Ureter (tissue), 1 donor: ENCODE results near the gene RNGTT. TPM values are rescaled to one million over a fixed set of nuclear protein-coding genes. Genes with fewer than 3 reads are reported as not detected.

Experiments
- DNase-seq: peaks from one replicate; pipeline ENCODE4 v3.0.0-alpha.2; 2020; ENCODE audit warnings: low spot score
- total RNA-seq: library from RNA; stranded (reverse); gene quantifications from one replicate; pipeline ENCODE4 v1.2.4, GENCODE V29; 2023
- donor health status: DM: yes; HTN: yes; CAD: no.

The RNGTT gene
- total RNA-seq, 1 donor from 2014 or later = 14.9 TPM

DNA sequence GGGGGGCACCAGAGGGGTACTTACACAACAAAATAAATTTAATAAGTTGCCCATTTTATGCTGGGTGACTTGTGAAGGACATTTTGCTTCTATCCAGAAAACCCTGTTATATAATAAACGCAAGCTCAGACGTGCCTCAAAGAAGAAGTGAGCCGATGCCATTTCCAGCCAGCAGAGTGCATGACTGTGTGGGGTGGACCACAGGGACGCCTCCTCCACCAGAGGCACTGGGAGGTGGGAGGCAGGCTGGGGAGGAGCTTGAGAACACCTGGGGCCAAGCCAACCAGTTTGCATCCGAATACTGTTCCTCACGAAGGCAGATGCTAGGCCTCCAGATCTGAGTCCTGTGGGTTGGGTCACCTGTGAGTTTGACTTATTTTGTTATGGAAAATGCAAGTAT lies 363.8 kb downstream of the RNGTT start:
- no peak for DNase-seq

DNA sequence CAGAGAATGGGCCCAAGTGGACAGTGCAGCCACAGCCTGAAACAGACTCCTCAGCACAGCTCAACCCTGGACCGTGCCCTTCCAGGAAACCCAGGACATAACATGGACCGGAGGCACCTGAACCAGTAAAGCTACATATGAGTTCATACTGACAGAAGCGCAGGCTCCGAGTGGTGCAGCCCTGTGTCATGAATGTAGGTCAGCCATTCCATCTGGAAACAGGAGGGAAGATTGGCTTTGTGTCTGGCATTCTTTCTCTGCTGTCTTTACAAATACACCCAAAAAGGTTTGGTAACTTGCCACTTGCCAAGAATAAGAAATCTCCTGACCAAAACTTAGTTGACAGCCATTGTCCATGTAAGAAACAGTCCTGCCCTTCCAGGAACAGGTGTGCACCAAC lies 366.6 kb downstream of the RNGTT start:
- no peak for DNase-seq

DNA sequence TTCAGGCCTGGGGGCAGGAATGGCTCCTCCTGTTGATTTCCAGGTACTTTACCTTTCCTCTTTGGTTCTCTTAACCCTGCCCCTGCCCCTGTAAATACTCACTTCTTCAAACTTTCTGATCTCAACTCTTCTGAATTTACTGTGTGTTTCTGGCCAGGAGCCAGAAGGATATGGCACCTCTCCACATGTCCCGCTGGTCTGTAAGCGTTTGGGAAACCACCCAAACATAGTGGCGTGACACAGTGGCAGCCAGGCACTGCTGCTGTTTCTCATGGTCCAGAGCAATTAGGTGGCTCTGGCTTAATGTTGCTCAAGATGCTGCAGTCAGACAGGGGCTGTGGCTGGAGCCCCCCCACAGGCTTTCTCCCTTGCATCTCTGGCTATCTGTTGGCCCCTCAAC lies 374.5 kb downstream of the RNGTT start:
- no peak for DNase-seq

DNA sequence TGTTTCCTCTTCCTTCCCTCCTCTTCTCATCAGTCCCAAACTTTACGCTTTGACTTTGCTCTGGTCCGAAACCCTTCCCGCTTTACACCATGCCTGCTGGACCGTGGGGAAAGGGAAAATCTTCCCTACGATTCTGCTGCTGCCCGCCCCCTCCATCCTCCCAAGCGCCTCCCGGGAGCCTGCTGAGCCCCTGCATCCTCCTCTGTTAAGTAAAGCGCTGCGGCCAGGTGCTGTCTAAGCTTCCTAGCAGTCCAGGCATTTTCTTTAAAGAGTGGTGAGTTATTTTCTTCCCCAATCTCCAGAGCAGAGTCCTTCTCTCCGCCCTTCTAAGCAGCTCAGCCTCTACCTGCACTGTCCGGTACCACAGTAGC lies 376.3 kb downstream of the RNGTT start:
- DNase-seq = no peak

DNA sequence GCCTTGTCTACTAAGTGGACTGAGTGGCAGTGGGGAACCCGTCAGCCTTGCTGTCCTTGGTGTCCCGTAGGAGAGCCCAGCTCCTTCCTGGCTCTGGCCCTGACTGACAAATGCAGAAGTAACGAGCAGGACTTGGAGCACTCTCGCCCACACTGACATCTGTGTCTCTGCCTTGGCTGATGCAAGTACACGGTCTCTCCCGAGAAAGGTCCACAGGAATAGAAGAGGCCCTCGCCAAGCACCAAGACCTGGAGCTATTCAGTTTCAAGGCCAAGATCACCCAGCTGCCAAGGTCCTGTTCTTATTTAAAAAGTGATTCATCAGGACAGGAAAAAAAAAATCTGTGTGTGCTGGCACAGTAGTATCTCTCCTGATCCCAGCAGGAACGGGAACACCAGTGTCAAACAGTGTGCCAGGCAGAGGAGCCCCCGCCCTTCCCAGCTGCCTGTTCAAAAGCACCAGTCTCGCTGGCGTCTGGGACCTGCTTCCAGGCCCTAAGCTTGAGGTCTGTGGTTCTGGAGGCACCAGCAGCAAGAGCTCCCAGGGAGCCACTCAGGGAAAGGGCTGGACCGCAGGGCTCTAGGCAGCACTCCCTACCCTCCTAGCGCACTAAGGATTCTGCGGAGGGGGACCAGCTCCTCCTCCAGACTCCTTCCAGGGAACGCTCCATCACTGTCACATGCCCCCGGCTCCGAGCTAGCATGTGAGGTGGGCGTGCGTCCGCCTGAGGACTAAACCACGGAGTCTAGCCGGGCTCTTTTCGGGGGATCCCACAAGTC lies 376.9 kb downstream of the RNGTT start:
- DNase-seq = no peak

DNA sequence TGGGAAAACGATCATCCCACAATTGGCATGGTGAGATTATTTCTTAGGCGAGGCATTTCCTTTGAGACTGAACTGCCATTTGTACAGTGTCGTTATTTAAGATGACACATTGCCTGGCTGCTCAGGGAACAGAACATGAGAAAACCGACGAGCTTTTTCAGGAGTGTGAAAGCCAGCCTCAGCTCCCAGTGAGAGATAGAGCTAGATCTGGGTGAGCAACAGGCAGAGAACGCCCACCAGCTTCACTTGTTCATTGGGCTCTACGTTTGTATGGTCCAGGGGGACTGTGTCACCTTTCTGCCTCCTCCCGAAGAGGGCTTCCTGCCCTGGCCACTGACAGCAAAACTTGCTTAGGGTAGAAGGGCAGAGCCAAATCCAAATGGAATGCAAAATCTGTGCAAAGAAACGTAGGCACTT lies 378.1 kb downstream of the RNGTT start:
- DNase-seq = no peak

DNA sequence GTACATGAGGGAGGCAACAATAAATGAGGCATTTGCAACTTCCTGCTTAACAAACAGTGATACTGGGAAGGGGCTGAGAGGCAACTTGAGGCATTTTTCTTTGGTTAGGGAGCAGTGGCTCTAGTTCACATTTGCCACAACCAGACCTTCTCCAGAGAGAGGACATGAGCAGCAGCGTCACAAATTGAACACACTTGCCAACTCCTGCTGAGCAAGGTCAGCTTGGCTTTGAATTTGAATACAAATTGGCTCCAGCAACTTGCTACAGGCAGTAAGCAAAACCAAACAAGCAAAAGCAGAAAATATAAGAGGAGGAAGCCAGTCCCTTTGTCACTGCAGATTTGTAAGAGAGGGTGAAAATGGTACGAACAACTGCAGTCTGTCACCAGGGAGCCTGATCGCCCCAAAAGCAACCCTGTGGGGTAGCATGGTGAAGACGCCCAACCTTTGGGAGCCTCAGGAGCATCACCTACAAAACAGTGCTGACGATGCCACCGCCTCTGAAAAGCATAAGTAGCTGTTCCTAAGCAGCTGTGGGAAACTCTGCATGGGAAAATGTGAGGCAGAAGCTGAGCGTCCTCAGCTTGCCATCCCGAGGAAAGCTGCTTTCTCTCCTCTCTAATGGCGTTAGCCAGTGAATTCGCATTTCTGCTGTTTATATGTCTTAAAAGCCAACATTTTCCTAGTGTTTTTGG lies 378.7 kb downstream of the RNGTT start:
- no peak for DNase-seq

DNA sequence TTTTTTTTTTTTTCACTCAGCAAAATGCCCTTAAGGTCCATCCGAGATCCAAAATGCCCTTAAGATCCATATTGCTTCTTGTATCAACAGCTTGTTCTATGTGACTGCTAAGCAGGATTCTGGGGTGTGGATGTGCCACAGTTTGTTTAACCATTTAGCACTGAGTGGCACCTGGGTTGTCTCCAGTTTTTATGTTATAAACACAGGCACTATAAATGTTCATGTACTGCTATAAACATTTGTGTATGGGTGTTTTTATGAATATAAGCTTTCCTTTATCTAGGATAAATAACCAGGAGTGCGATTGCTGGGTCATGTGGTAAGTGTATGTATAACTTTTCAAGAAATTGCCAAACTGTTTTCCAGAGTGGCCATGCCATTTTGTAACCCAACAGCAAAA lies 386.0 kb downstream of the RNGTT start:
- no peak for DNase-seq

DNA sequence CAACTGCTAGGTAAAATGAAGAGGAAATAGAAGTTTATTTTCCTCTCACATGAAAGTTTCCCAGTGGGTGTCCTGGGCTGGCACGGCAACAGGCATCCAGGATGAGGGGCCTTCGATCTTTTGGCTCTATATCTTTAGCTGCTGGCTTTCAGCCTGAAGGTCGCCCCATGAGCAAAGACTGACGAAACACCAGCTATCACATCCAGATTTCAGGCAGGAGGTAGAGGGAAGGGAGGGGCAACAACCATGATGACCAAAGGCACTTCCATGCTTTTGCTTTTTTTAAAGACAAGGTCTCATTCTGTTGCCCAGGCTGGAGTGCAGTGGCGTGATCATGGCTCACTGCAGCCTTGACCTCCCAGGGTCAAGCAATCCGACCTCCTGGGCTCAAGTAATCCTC lies 387.9 kb downstream of the RNGTT start:
- no peak for DNase-seq

DNA sequence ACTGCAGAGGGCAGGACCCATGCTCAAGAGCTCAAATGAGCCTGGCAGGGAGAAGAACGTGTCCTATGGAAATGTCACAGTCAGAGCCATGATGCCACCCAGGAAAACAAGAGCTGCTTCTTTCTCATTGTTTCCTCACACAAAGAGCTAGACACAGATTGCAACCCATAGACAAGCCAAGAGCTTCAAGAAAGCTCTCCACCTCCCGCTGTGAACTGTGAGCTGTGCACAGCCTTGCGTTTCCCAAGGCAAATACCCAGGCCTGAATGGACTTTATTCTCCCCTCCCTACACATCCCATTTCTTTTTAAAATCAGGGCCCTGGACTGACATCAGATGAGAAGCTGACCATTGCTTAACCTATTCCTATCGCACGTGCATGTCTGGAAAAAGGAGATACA lies 388.8 kb downstream of the RNGTT start:
- no peak for DNase-seq

DNA sequence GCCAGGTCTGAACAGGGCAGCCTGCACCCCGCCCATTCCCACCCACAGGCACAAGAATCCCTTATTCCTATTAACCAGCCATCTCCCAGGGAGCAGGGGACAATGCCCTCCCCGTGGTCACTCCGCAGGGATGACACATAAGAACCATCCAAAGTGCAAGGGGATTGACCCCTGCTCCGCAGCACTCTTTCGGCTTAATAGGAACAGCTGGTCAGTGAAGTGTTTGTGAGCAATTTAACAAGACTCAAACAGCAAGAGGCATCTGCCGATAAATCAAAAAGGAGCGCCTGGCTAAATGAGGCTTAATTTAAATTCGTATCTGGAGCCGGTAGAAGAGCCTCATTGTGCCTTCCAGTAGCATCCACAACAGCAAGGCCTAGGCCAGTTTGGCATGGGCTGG lies 389.4 kb downstream of the RNGTT start:
- no peak for DNase-seq

DNA sequence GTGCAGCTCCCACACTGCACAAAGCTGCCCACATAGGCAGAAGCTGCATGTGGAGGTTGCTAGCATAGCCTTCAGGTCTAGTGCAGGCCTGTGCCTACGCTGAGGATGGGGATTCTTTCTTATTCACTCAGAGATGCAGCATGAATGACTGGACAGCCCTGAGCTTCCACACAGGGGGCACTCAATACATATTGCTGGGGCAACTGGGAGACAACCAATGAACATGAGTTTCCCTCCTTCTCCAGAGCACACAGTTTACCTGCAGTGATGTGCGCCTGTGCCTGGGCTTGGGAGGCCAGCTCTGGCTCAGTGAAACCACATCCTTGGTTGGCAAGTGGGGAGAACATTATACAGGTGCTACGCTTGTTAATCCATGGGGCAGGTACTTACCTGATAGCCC lies 389.9 kb downstream of the RNGTT start:
- DNase-seq = no peak

DNA sequence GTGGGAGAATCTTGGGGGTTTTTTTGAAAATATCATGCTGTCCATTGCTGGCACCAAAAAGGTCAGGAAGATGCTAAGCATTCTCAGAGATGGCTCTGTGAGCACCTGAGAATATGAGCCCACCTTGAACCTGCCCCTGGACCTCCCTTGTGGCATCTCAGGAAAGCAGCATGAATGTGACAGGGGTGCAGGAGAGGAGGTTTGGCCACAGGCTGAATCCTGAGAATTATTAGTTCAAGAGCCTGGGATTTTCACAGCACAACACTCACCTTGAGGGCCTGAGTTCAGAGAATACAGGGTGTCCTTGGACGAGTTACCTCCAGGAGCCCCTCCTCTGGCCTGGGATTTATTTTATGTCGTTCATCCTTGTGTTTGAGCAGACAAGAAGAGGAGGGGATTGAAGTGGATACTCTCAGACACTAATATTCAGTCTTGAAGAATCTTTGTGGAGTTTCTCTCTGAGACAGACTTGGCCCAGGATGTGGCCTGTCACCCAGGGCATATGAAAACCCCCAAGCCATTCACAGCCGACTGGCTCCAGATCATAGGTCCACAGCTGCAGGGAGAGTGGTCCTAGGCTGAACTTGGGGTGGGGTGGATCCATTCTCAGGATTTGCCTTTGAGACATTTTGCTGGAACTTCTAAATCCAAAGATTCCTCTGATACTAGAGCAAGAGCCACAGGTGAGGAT lies 390.8 kb downstream of the RNGTT start:
- DNase-seq = no peak

DNA sequence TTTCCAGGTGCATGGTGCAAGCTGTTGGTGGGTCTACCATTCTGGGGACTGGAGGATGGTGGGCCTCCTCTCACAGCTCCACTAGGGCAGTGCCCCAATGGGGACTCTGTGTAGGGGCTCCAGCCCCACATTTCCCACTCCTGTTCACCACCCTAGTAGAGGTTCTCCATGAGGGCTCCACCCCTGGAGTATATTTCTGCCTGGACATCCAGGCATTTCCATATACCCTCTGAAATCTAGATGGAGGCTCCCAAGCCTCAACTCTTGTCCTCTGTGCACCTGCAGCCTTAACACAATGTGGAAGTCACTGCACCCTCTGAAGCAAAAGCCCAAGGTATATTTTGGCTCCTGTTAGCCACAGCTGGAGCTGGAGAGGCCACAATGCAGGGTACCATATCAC lies 393.5 kb downstream of the RNGTT start:
- DNase-seq = no peak

DNA sequence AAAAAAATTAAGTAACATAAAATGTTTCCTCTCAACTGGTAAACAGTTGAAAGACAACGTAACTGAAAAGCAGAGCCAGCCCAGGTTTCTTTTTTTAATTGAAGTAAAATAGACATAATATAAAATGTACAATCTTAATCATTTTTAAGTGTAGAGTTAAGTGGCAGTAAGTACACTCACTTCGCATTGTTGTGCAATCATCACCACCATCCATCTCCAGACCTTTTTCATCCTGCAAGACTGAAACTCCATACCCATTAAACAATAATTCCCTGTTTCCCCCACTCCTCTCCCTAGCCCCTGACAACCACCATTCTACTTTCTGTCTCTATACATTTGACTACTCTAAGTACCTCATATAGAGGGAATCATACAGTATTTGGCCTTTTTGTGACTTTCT lies 395.7 kb downstream of the RNGTT start:
- no peak for DNase-seq

DNA sequence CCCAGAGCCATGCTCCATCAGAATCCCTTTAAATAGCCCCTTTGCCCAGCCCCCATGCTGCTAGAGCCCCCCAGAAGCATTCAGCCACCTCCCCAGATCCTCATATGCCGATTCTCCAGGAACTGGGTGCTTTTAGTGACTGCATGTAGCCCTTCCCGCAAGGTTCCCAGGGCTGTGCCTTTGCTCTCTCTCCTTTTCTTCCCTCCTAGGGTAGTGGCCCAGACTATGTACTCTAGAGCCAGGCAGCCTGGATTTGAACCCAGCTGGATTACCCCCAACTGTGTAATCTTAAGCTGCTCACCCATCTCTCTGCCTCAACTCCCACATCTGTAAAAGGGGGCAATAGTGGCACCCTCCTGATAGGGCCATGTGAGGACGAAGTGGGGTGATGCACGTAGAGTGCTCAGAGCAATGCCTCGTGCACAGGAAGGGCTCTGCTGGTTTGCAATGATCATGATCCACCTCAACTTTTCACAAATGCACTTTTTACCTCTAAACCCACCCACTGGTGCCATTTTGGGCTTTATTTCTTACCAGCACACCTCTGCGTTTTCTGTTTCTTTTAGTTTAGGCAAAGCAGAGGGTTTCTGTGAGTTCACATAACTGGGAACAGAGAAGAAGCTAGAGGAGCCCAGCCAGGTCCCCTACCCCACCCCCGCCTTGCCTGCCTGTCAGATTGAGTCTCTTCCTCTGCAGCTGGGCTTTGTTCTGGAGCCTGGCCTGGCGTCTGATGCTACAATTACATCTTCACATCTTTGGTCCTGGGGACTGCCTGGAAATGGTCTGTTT lies 396.5 kb downstream of the RNGTT start:
- no peak for DNase-seq

DNA sequence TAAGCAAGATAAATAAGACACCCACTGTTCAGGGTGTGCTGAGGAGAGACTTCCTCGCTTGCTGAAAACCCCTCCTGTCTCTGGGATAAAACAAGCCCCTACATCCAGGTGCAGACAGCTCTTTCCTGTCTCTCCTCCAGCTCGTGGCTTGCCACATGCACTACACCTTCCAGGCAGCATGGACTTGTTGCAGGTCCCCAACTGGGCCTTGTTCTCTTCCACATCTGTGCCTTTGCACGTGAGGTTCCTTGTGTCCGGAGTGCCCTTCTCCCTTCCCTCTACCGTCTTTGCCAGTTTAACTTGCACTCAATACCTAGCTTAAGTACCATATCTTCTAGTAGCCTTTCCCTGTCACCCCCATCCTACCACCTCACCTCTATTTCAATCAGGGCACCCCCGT lies 397.6 kb downstream of the RNGTT start:
- no peak for DNase-seq

DNA sequence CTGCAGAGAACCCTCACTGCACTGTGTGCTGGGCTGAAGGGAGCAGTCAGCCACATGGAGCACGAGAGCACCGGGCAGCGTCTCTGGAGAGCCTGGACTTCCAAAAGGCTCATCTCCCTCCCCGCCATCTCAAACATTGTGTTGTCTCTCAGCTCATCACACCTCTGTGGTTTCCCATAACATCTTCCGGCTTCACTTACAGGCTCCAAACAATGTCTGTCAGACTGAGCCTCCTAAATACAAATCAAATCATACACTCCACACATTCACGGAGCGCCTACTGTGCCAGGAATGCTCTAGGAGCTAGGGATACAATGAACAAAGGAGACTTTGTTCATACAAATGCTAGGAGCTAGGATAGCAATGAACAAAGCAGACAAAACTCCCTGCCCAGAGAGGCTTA lies 398.0 kb downstream of the RNGTT start:
- DNase-seq = no peak

DNA sequence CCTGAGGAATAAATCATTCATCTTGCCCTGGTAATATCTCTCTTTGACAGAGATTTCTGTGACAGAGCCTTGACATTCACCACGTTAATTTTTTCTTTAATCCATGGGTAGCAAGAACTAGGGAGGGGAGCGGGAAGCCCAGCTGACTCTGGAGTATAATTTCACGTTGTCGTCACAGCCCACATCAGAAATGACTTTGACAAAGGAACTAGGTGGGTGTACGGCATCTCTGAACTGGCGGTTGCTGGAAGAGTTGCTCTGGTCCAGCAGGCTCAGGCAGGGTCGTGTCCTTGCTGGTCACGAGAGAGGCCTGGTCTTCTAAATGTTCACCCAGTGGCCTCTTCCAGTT lies 400.2 kb downstream of the RNGTT start:
- no peak for DNase-seq

DNA sequence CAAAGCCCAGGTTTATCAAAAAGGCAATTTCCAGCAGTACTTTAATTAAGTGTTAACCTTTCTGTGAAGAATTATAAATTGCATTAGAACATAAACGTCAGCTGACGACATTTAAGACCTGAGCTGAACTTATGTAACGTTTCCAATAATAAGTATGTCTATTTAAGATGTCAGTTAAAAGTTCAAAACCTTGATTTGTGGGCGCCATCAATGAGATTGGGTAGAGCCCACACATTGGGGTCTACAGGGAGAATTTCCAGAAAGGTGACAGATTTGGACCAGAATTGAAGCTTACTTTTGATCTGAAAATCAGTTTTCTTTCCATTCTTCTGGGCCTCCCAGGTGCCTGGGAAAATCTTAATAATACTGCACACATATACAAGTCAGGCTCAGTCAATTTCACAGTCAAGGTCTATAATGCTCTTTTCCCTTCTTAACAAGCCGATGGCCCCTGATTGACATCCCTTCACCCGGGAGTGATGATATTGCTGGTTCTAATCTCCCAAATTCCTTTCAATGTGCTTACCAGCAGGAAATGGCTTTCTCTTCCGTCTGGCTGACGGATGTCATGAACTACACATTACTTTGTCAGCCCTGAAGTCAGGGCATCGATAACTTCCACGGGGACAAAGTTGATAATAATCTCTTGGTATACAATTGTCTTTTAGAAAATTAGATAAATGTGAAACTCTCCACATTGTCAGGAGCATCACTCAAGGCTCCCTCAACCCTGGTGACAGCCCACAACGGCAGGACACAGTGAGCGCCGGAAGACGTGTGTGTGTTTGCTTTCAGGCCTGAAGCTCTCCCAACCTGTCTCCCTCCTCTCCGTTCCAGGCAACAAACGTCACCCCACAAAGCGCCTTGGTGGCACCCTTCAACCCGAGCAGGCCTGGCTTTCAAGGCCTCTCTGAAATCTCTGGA lies 400.8 kb downstream of the RNGTT start:
- DNase-seq = no peak

DNA sequence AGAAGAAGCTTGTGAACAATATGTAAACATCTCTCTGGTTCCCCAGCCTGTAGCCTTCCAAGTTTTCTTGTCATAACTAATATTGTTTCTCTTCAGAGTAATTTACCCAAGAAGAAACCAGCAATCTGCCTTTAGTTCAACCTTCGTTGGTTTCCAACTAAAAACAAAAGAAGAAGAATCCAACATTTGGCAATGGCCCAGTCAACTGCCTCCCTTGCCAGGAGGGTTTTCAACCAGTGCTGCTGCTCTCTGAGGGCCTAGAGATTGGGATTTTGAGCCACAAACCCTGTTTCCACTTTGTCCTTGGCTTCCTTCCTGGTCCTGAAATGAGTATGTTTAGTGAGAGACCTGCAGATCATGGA lies 401.5 kb downstream of the RNGTT start:
- no peak for DNase-seq
